HG02759 (cell line): ENCODE data around the gene RBM15B.

ENCODE experiments used
- ATAC-seq: cut with Tn5 transposase; IDR thresholded peaks from one replicate; pipeline ENCODE4 v1.9.1; 2021; ENCODE audit warnings: mild to moderate bottlenecking, moderate library complexity; ENCODE audit not compliant: unreplicated experiment

RBM15B gene

DNA sequence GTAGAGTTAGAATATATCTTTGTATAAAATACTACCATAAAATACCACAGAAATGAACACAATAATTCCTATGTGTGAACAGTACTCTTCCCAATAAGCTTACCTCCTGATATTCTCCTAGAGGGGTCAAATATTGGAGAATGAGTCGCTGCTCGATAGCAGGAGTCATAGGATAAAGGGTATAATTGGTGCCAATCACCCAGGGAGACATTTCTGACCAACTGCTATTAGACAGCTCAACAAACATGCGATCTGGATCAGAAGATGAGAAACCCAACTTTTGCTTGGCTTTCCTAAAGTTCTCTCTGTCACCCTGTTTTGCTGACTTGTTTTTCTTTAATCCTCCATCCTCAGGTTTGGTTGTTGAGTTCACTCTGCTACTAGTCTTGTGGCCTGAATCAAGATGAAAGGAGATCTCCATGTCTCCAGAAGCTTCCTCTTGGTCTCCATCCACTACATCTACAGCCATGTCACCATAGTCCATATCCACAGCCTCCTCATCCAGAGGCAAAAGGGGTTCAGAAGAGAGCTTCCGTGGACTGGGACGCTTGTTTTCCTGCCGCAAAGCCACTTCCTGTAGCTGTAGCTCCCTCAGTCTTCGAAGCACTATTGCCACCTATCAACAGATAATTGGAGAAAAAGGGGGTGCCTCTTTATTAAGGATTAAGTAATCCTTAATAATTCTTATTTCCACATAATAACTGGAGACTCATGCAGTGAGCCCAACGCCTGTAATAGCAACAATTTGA, 50.4 kb downstream of the RBM15B start:
- no peak for ATAC-seq

DNA sequence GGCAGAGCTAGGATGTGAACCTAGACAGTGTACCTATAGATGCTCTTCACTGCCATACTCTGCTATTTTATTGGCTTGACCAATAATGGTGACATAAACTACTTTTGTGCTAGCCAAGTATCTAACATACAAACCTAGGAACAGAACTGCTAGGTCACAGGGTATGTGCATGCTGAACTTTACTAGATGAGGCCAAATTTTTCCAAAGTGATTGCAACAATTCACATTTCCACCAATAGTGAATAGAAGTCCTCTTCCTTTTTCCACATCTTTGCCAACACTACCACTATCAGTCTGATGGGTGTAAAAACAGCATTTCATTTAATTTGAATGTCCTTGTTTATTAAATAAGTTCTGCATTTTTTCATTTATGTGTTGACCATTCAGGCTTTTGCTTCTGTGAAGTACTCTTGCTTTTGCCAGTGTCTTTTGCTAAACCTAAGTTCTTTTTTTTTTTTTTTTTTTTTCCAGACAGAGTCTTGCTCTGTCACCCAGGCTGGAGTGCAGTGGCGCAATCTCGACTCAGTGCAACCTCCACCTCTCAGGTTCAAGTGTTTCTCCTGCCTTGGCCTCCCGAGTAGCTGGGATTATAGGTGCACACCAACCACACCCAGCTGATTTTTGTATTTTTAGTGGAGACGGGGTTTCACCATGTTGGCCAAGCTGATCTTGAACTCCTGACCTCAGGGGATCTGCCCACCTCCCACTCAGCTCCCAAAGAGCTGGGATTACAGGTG, 54.6 kb downstream of the RBM15B start:
- no peak for ATAC-seq
